Measurements from ENCODE around the gene NISCH.

Gene NISCH

GRCh38 chr3:52490939-52491526 is 35.6 kb downstream of the NISCH start:
- DNase-seq: peak; percentile 41

- DNase-seq: no peak
These were observed 36.7 kb downstream of the NISCH start for GRCh38 chr3:52492059-52492458.

GRCh38 chr3:52493232-52494017 is 38.0 kb downstream of the NISCH start:
- DNase-seq: no peak

- DNase-seq: no peak
These were observed 39.0 kb downstream of the NISCH start for GRCh38 chr3:52494445-52494844.

GRCh38 chr3:52494886-52495495 is 39.6 kb downstream of the NISCH start, which contains the start of gene STAB1:
TSS of gene STAB1 (plus strand) at chr3:52495338. CDS start at chr3:52495414, 76 bp downstream.
- no peak for DNase-seq

GRCh38 chr3:52495777-52496602 is 40.6 kb downstream of the NISCH start:
- no peak for DNase-seq

GRCh38 chr3:52498137-52499054 is 43.0 kb downstream of the NISCH start:
- DNase-seq: peak; percentile 64

- no peak for DNase-seq
These were observed 45.6 kb downstream of the NISCH start for GRCh38 chr3:52501046-52501445.

GRCh38 chr3:52502001-52502400 is 46.6 kb downstream of the NISCH start:
- no peak for DNase-seq

GRCh38 chr3:52502808-52503350 is 47.5 kb downstream of the NISCH start:
- DNase-seq: no peak

GRCh38 chr3:52503788-52504424 is 48.5 kb downstream of the NISCH start:
- no peak for DNase-seq

GRCh38 chr3:52504977-52505376 is 49.6 kb downstream of the NISCH start:
- no peak for DNase-seq

- no peak for DNase-seq
These were observed 51.0 kb downstream of the NISCH start for GRCh38 chr3:52506266-52506966.

- DNase-seq: no peak
These were observed 52.0 kb downstream of the NISCH start for GRCh38 chr3:52507359-52507758.

- no peak for DNase-seq
These were observed 54.4 kb downstream of the NISCH start for GRCh38 chr3:52509753-52510328.

GRCh38 chr3:52511509-52511908 is 56.1 kb downstream of the NISCH start:
- no peak for DNase-seq

- DNase-seq: no peak
These were observed 56.7 kb downstream of the NISCH start for GRCh38 chr3:52512105-52512504.

GRCh38 chr3:52512727-52513126 is 57.3 kb downstream of the NISCH start:
- no peak for DNase-seq

- DNase-seq: no peak
These were observed 57.9 kb downstream of the NISCH start for GRCh38 chr3:52513281-52513680.

GRCh38 chr3:52514576-52514975 is 59.2 kb downstream of the NISCH start:
- no peak for DNase-seq
